IMR-90 (cell line): ENCODE results near the gene SRGAP3. TPM values are rescaled to one million over a fixed set of nuclear protein-coding genes. Genes with fewer than 3 reads are reported as not detected.

ENCODE experiments used
- ATAC-seq: fragments of 200-7000 bp; cut with Tn5 transposase; 2 replicates; pipeline ENCODE4 v1.9.1; 2020; ENCODE audit warnings: low read depth, mild to moderate bottlenecking, moderate library complexity
- BruUV-seq: library from RNA; stranded (reverse); fragments of 400-500 nt; replicated peaks from 2 replicates; lab custom pipeline; 2021; lab: Mats Ljungman, UMichigan
- CTCF ChIA-PET: fragments of 300-600 bp; formaldehyde crosslinking; extraction: SDS; loops from one replicate; lab custom pipeline; 2021; ENCODE audit warnings: antibody characterized with exemption; lab: Yijun Ruan, JAX
- POLR2A ChIA-PET: fragments of 300-600 bp; sonication (Branson Sonifier 250); formaldehyde crosslinking; loops from one replicate; lab custom pipeline; 2022; ENCODE audit warnings: antibody characterized with exemption; ENCODE audit not compliant: unreplicated experiment; lab: Charles Lee
- DNase-seq: peaks from one replicate; pipeline ENCODE4 v3.0.0; 2013
- H2AFZ ChIP-seq: replicated peaks from 2 replicates; pipeline ENCODE3; 2013; ENCODE audit warnings: low read length, mild to moderate bottlenecking; ENCODE audit not compliant: poor library complexity
- H2AK5ac ChIP-seq: 2 replicates; pipeline ENCODE4 v1.6.1; 2013; ENCODE audit warnings: low read depth, low read length, inconsistent platforms
- H2AK9ac ChIP-seq: replicated peaks from 2 replicates; pipeline ENCODE3; 2013; ENCODE audit warnings: mild to moderate bottlenecking, low read depth, low read length, moderate library complexity; ENCODE audit not compliant: poor library complexity
- H2BK120ac ChIP-seq: 2 replicates; pipeline ENCODE4 v1.6.1; 2013; ENCODE audit warnings: low read depth, low read length, inconsistent platforms
- H2BK15ac ChIP-seq: 3 replicates; pipeline ENCODE4 v1.6.1; 2013; ENCODE audit warnings: low read depth, low read length, inconsistent platforms
- H2BK20ac ChIP-seq: 2 replicates; pipeline ENCODE4 v1.6.1; 2013; ENCODE audit warnings: low read depth, mild to moderate bottlenecking, inconsistent platforms, low read length, moderate library complexity
- H2BK5ac ChIP-seq: 2 replicates; pipeline ENCODE4 v1.6.1; 2013; ENCODE audit warnings: mild to moderate bottlenecking, low read depth, low read length, inconsistent platforms; ENCODE audit not compliant: poor library complexity, severe bottlenecking
- H3K14ac ChIP-seq: replicated peaks from 2 replicates; pipeline ENCODE4 v1.6.1; 2013; ENCODE audit warnings: low read depth, low read length, inconsistent platforms
- H3K18ac ChIP-seq: 2 replicates; pipeline ENCODE4 v1.6.1; 2013; ENCODE audit warnings: low read depth, low read length, control low read depth
- H3K23ac ChIP-seq: 2 replicates; pipeline ENCODE4 v1.6.1; 2013; ENCODE audit warnings: low read depth, low read length, inconsistent platforms
- H3K27ac ChIP-seq: 2 replicates; pipeline ENCODE4 v1.5.1; 2013; ENCODE audit warnings: mild to moderate bottlenecking, control low read depth, low read length; ENCODE audit not compliant: insufficient read depth
- H3K27me3 ChIP-seq: 2 replicates; pipeline ENCODE4 v1.6.1; 2013; ENCODE audit warnings: low read length; ENCODE audit not compliant: control insufficient read depth, insufficient read depth
- H3K36me3 ChIP-seq: 2 replicates; pipeline ENCODE4 v1.6.1; 2013; ENCODE audit warnings: low read length, mixed read lengths; ENCODE audit not compliant: control insufficient read depth, insufficient read depth
- H3K4ac ChIP-seq: 2 replicates; pipeline ENCODE4 v1.6.1; 2013; ENCODE audit warnings: low read depth, low read length, inconsistent platforms
- H3K4me1 ChIP-seq: 2 replicates; pipeline ENCODE4 v1.6.1; 2013; ENCODE audit warnings: low read length, mixed read lengths; ENCODE audit not compliant: control insufficient read depth, insufficient read depth
- H3K4me2 ChIP-seq: 2 replicates; pipeline ENCODE4 v1.6.1; 2013; ENCODE audit warnings: low read depth, mild to moderate bottlenecking, control low read depth, low read length, moderate library complexity
- H3K4me3 ChIP-seq: 2 replicates; pipeline ENCODE4 v1.5.1; 2013; ENCODE audit warnings: low read depth, mild to moderate bottlenecking, control low read depth, low read length, moderate library complexity; ENCODE audit not compliant: insufficient read depth
- H3K56ac ChIP-seq: 2 replicates; pipeline ENCODE4 v1.6.1; 2013; ENCODE audit warnings: low read length, inconsistent platforms; ENCODE audit not compliant: insufficient read depth; ENCODE audit errors: extremely low read depth
- H3K79me1 ChIP-seq, 2 experiments: 2 replicates each; pipeline ENCODE4 v1.6.1; 2013; ENCODE audit warnings: low read length in 2 of 2, inconsistent platforms in 1 of 2, low read depth in 1 of 2
- H3K9ac ChIP-seq: 2 replicates; pipeline ENCODE4 v1.6.1; 2013; ENCODE audit warnings: low read depth, low read length, control low read depth
- H3K9me1 ChIP-seq: 2 replicates; pipeline ENCODE4 v1.6.1; 2013; ENCODE audit warnings: low read length, inconsistent platforms; ENCODE audit not compliant: insufficient read depth
- H3K9me3 ChIP-seq: 2 replicates; pipeline ENCODE4 v1.6.1; 2013; ENCODE audit warnings: low read length; ENCODE audit not compliant: control insufficient read depth, insufficient read depth
- H4K20me1 ChIP-seq: 2 replicates; pipeline ENCODE4 v1.6.1; 2013; ENCODE audit warnings: low read length, inconsistent platforms; ENCODE audit not compliant: insufficient read depth
- H4K5ac ChIP-seq: 2 replicates; pipeline ENCODE4 v1.6.1; 2013; ENCODE audit warnings: mild to moderate bottlenecking, low read depth, low read length, control low read depth
- H4K8ac ChIP-seq, 2 experiments: 2 replicates each; pipeline ENCODE4 v1.6.1; 2013; ENCODE audit warnings: low read depth in 2 of 2, low read length in 2 of 2, control low read depth in 1 of 2, inconsistent platforms in 1 of 2
- H4K91ac ChIP-seq: 2 replicates; pipeline ENCODE4 v1.6.1; 2013; ENCODE audit warnings: low read depth, low read length, inconsistent platforms; ENCODE audit not compliant: insufficient read depth
- BHLHE40 ChIP-seq: fragments of 150-350 bp; IDR thresholded peaks from 2 replicates; pipeline ENCODE4 v1.6.1; 2016; ENCODE audit warnings: mild to moderate bottlenecking, low read depth, low read length
- MAZ ChIP-seq: IDR thresholded peaks from 2 replicates; pipeline ENCODE4 v1.6.1; 2012; ENCODE audit warnings: low read depth, mild to moderate bottlenecking, low read length, improper control_type of control experiment, moderate library complexity, borderline replicate concordance
- NFE2L2 ChIP-seq: fragments of 150-350 bp; IDR thresholded peaks from 2 replicates; pipeline ENCODE4 v1.6.1; 2016; ENCODE audit warnings: low read depth, mild to moderate bottlenecking, low read length
- RAD21 ChIP-seq: IDR thresholded peaks from 2 replicates; pipeline ENCODE4 v1.6.1; 2012; ENCODE audit warnings: low read length, improper control_type of control experiment
- RFX5 ChIP-seq: IDR thresholded peaks from 2 replicates; pipeline ENCODE4 v1.8.0; 2012; ENCODE audit warnings: low read depth, mild to moderate bottlenecking, low read length, moderate library complexity
- SMC3 ChIP-seq: fragments of 150-350 bp; IDR thresholded peaks from 2 replicates; pipeline ENCODE4 v1.6.1; 2016; ENCODE audit warnings: low read depth, mild to moderate bottlenecking, antibody characterized with exemption, low read length, moderate library complexity
- WGBS, 2 experiments: methylation state at CpG; one replicate each; pipeline versions ENCODE4 v1.1.5 to v1.1.7; 2013; ENCODE audit warnings: missing lambda C conversion rate in 2 of 2; ENCODE audit not compliant: insufficient read length in 1 of 2; ENCODE audit errors: extremely low coverage in 2 of 2; 5-methylcytosine and 5-hydroxymethylcytosine counted together
- dilution Hi-C: fragments of 300-500 bp; cut with HindIII; formaldehyde crosslinking; loops from one replicate; pipeline ENCODE4 v1.14.3; 2018; ENCODE audit warnings: low sequenced_read_pairs; ENCODE audit not compliant: unreplicated experiment
- in situ Hi-C: fragments of 300-500 bp; cut with MboI; formaldehyde crosslinking; loops from 3 replicates; pipeline ENCODE4 v1.14.3; 2019; ENCODE audit warnings: low sequenced_read_pairs, inconsistent platforms, mixed read lengths
- intact Hi-C: fragments of 100-400 bp; cut with micrococcal nuclease; formaldehyde crosslinking; loops from 2 replicates; pipeline ENCODE4 v1.10.0; 2022
- polyA plus RNA-seq, 3 experiments: library from polyadenylated mRNA; depleted of rRNA; stranded (reverse); fragments of >200 nt; gene quantifications; 2 replicates each; pipeline ENCODE4 v1.2.3, GENCODE V29; 2012; ENCODE audit warnings: low replicate concordance in 1 of 3
- total RNA-seq: library from RNA; depleted of rRNA; stranded (reverse); fragments of >200 nt; gene quantifications from 2 replicates; pipeline ENCODE4 v1.2.3, GENCODE V29; 2012
- TF ChIP-seq, protein P1 (sequence below): conservative IDR thresholded peaks from 2 replicates; pipeline ENCODE4 v1.5.1; 2012; ENCODE audit warnings: mild to moderate bottlenecking, low read depth, low read length, improper control_type of control experiment
- TF ChIP-seq, protein P2 (sequence below): fragments of 150-350 bp; IDR thresholded peaks from 2 replicates; pipeline ENCODE4 v1.6.1; 2017; ENCODE audit warnings: mild to moderate bottlenecking, antibody characterized with exemption, low read length, low read depth
- TF ChIP-seq, protein P3 (sequence below): fragments of 150-350 bp; IDR thresholded peaks from 2 replicates; pipeline ENCODE4 v1.6.1; 2016; ENCODE audit warnings: low read depth, mild to moderate bottlenecking, low read length, moderate library complexity, borderline replicate concordance

The SRGAP3 gene
- total and polyA plus RNA-seq, 2 of the 4 experiments (the other 2 are of a cell fraction), result 0.68 to 1.4 TPM

DNA sequence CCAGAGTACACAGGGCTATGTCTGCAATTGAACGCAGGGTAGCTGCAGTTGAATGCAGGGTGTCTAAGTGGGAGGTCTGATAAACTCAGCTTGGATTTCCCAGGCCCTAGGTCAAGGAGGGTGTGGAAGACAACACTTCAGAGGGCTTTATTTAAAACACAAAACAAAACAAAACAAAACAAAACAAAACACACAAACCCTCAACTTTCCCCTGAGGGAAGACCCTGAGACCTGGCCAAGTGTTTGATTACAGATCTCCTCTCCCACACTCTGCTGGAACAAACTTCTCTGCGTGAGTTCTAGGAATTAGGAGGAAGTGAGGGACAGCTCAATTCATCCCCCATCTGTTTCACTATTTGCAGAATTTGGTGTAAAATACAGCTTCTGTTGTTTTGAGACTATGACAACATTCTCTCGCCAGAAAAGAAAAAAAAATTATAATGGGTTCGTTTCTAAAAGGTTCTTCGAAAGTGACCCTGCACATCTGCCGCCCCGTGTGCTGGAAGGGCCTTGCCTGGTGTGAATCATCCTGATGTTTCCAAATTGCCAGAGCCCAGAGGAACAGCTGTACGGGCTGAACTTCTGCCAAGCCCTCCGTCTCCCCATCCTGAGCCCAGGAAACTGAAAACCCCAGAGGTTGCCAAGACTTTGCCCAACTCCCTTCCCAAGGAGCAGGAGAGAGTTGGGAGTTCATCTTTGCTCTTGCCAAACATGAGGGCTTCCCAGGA is 212.9 kb downstream of the SRGAP3 start:
- H3K4ac ChIP-seq, result no peak overlapping the region
- H3K14ac ChIP-seq, result no peak overlapping the region
- no peak overlapping the region for H2BK120ac ChIP-seq
- H3K23ac ChIP-seq, result no peak overlapping the region
- no peak overlapping the region for H2BK20ac ChIP-seq
- no peak overlapping the region for H3K56ac ChIP-seq
- dilution Hi-C loops (no loop called here), in situ Hi-C loops (no loop called here), intact Hi-C loops (no loop called here)
- BruUV-seq, result no TSS peak
- H3K9ac ChIP-seq, result no peak overlapping the region
- POLR2A ChIA-PET, result no interaction called here
- no peaks in the 10 kb centered on the region for H4K20me1 ChIP-seq
- H3K18ac ChIP-seq, result no peak overlapping the region
- no peaks in the 10 kb centered on the region for H3K9me3 ChIP-seq
- H4K91ac ChIP-seq, result no peak overlapping the region
- peak; percentile 9 for DNase-seq
- H3K4me1 ChIP-seq, result no peaks in the 10 kb centered on the region
- TF ChIP-seq, protein P1, sequence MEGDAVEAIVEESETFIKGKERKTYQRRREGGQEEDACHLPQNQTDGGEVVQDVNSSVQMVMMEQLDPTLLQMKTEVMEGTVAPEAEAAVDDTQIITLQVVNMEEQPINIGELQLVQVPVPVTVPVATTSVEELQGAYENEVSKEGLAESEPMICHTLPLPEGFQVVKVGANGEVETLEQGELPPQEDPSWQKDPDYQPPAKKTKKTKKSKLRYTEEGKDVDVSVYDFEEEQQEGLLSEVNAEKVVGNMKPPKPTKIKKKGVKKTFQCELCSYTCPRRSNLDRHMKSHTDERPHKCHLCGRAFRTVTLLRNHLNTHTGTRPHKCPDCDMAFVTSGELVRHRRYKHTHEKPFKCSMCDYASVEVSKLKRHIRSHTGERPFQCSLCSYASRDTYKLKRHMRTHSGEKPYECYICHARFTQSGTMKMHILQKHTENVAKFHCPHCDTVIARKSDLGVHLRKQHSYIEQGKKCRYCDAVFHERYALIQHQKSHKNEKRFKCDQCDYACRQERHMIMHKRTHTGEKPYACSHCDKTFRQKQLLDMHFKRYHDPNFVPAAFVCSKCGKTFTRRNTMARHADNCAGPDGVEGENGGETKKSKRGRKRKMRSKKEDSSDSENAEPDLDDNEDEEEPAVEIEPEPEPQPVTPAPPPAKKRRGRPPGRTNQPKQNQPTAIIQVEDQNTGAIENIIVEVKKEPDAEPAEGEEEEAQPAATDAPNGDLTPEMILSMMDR, result no peak
- TF ChIP-seq MAZ, result no peak
- TF ChIP-seq RAD21, result no peak
- TF ChIP-seq, protein P2, sequence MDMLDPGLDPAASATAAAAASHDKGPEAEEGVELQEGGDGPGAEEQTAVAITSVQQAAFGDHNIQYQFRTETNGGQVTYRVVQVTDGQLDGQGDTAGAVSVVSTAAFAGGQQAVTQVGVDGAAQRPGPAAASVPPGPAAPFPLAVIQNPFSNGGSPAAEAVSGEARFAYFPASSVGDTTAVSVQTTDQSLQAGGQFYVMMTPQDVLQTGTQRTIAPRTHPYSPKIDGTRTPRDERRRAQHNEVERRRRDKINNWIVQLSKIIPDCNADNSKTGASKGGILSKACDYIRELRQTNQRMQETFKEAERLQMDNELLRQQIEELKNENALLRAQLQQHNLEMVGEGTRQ, result no peak
- TF ChIP-seq NFE2L2, result no peak
- no peak for TF ChIP-seq BHLHE40
- TF ChIP-seq, protein P3, sequence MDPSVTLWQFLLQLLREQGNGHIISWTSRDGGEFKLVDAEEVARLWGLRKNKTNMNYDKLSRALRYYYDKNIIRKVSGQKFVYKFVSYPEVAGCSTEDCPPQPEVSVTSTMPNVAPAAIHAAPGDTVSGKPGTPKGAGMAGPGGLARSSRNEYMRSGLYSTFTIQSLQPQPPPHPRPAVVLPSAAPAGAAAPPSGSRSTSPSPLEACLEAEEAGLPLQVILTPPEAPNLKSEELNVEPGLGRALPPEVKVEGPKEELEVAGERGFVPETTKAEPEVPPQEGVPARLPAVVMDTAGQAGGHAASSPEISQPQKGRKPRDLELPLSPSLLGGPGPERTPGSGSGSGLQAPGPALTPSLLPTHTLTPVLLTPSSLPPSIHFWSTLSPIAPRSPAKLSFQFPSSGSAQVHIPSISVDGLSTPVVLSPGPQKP, result no peak
- TF ChIP-seq RFX5, result no peak
- TF ChIP-seq SMC3, result no peak
- no peak overlapping the region for H2BK15ac ChIP-seq
- no peaks in the 10 kb centered on the region; the same call in 1 of the 2 replicates for H3K9me1 ChIP-seq
- ATAC-seq, result peak; percentile 46
- no peak overlapping the region for H3K4me3 ChIP-seq
- no peak overlapping the region; the same call in 1 of the 2 replicates for H3K4me2 ChIP-seq
- CTCF ChIA-PET, result interaction anchor here (1.2 kb wide), 1 partner anchor 22 kb away, joined by 3 read pairs; no protein-coding TSS in a partner anchor
- H3K27ac ChIP-seq, result no peak overlapping the region
- no peak overlapping the region for H4K5ac ChIP-seq
- H4K8ac ChIP-seq, result no peak overlapping the region
- no peak overlapping the region for H2BK5ac ChIP-seq
- no peaks in the 10 kb centered on the region for H3K79me1 ChIP-seq
- H2AK9ac ChIP-seq, result no peak overlapping the region
- no peak overlapping the region for H2AFZ ChIP-seq
- no peaks in the 10 kb centered on the region for H3K36me3 ChIP-seq
- WGBS, 2 experiments, result no CpG with 5 or more reads among the region's 9 CpGs
- no peak overlapping the region for H2AK5ac ChIP-seq
- H3K27me3 ChIP-seq, result peaks cover 6% of the 10 kb centered on the region
